Measurements from ENCODE around the gene CDKN2B. TPM values are rescaled to one million over a fixed set of nuclear protein-coding genes. Genes with fewer than 3 reads are reported as not detected.

CDKN2B gene
- total and polyA plus RNA-seq, 2 experiments from 2014 or later = 0.21 to 1.8 TPM

DNA sequence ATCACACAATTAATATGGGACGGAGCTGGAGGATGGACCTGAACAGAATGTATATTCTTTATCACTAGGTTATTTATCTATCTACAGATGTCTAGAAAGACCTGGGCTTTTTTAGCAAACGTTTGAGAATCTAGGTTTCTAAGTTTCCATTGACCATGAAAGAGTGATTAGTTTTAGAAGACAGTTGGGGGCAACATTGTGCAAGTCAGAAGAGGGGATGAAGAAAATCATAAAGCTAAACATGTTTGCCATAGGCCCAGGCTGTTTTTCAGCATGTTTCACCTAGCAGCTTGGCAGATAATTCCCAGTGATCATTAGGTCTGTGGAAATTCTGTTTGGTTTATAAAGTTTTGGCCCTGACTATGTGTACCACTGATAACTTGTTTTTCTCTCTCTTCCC lies 44.1 kb upstream of the CDKN2B start:
- Histone ChIP-seq H3K9me3 (ENCODE audit: low read depth) (no peaks in the 10 kb centered on the region), H3K36me3 (no peaks in the 10 kb centered on the region), H3K27me3 (no peaks in the 10 kb centered on the region), H3K27ac (no peak overlapping the region), H3K4me1 (ENCODE audit: low read depth) (no peaks in the 10 kb centered on the region), H3K4me3 (no peak overlapping the region)
- TF ChIP-seq, protein P1, sequence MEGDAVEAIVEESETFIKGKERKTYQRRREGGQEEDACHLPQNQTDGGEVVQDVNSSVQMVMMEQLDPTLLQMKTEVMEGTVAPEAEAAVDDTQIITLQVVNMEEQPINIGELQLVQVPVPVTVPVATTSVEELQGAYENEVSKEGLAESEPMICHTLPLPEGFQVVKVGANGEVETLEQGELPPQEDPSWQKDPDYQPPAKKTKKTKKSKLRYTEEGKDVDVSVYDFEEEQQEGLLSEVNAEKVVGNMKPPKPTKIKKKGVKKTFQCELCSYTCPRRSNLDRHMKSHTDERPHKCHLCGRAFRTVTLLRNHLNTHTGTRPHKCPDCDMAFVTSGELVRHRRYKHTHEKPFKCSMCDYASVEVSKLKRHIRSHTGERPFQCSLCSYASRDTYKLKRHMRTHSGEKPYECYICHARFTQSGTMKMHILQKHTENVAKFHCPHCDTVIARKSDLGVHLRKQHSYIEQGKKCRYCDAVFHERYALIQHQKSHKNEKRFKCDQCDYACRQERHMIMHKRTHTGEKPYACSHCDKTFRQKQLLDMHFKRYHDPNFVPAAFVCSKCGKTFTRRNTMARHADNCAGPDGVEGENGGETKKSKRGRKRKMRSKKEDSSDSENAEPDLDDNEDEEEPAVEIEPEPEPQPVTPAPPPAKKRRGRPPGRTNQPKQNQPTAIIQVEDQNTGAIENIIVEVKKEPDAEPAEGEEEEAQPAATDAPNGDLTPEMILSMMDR (IDR thresholded peaks at IDR 0.05; ENCODE audit: low read depth, low read length) = no peak
- DNase-seq (ENCODE audit: low read depth in 1 of 2, low spot score in 1 of 2) = no peak

DNA sequence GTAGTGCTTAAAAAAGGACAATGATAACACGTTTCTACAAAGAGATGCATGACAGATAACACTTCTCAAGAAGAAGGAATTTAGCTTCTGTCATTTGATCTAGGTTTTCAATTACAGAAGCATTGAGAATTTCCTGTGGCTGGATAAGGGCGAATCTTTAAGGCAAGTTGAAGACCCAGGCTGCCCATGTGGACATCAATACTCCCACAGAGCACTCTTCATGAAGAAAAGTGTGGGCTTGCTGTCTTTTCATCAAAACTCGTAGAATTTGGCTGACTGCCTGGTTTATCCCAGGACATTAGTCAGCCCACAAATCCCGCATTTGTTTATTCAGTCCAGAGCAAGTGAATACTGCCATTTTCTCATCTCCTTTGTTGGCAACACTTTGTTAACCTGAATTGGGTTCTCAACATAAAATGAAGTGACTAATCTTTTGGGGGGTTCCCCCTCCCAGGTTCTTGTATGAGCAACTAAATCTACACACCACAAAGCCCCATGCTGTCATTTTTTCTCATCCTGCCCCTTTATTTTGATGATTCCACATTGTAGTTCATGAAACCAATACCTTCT lies 43.4 kb upstream of the CDKN2B start:
- Histone ChIP-seq H3K27ac (no peak overlapping the region), H3K27me3 (no peaks in the 10 kb centered on the region), H3K4me1 (ENCODE audit: low read depth) (no peaks in the 10 kb centered on the region), H3K9me3 (ENCODE audit: low read depth) (no peaks in the 10 kb centered on the region), H3K4me3 (no peak overlapping the region), H3K36me3 (no peaks in the 10 kb centered on the region)
- TF ChIP-seq, protein P1 (IDR thresholded peaks at IDR 0.05; ENCODE audit: low read depth, low read length) = no peak
- DNase-seq (ENCODE audit: low read depth in 1 of 2, low spot score in 1 of 2) = peak in 1 of 2 donors; percentile 91

DNA sequence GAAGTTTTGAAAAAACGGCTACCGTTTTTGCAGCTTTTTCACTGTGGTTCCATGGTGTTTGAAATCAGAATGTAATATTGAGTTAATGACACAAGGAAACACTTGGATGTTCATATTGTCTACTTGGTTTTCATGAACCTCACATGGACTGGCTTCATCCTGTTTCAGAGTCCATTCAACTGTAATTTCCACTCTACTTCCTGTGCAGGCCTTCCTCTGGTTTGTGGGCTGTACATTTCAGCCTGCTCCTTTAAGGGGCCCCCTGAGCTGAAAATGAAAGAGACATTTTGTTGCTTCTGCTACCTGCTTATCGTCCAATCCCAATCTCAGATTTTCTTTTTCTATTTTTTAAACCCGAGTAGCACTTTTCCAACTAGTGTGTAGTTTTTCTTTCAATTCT lies 41.8 kb upstream of the CDKN2B start:
- DNase-seq (ENCODE audit: low read depth in 1 of 2, low spot score in 1 of 2) = no peak
- TF ChIP-seq, protein P1 (IDR thresholded peaks at IDR 0.05; ENCODE audit: low read depth, low read length) = no peak
- no peaks in the 10 kb centered on the region for H3K36me3 ChIP-seq
- H3K9me3 ChIP-seq (ENCODE audit: low read depth) = no peaks in the 10 kb centered on the region
- no peak overlapping the region for H3K4me3 ChIP-seq
- no peak overlapping the region for H3K27ac ChIP-seq
- no peaks in the 10 kb centered on the region for H3K4me1 ChIP-seq (ENCODE audit: low read depth)
- H3K27me3 ChIP-seq = no peaks in the 10 kb centered on the region

DNA sequence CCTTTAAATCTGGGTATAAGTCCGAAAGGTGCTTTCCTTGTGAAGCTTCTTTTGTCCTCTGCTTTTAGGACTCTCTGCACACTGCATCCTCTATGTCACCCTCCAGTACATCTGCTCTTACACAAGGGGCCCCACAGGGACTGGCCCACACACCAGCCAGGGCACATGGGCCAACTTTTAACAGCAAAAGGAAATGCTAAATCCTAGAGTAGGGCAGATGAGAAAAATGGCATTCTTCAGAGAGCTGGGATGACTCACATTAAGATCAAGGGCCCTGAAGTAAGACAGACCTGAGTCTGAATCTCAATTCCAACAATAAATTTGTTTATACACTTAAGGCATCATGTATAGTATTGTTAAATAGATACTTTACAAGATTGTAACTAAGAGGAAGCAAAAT lies 40.3 kb upstream of the CDKN2B start:
- TF ChIP-seq, protein P1 (IDR thresholded peaks at IDR 0.05; ENCODE audit: low read depth, low read length) = no peak
- Histone ChIP-seq H3K27me3 (peaks cover 3% of the 10 kb centered on the region), H3K4me1 (ENCODE audit: low read depth) (no peaks in the 10 kb centered on the region), H3K9me3 (ENCODE audit: low read depth) (no peaks in the 10 kb centered on the region), H3K36me3 (no peaks in the 10 kb centered on the region), H3K27ac (no peak overlapping the region), H3K4me3 (no peak overlapping the region)
- peak in 1 of 2 donors; percentile 47 for DNase-seq (ENCODE audit: low read depth in 1 of 2, low spot score in 1 of 2)

DNA sequence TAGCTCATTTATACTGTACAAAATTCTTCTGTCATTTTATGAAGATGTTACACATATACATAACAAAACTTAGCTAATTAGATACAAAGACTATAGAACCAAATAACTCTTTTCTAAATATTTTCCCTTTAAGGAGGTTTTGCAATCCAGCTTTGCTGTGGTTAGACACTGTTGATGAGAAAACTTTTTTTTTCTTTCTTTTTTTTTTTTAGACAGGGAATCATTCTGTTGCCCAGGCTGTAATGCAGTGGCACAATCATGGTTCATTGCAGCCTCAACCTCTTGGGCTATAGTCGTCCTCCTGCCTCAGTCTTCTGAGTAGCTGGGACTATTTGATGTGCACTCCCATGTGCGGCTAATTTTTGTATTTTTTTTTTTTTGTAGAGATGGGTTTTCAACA lies 38.5 kb upstream of the CDKN2B start:
- no peaks in the 10 kb centered on the region for H3K9me3 ChIP-seq (ENCODE audit: low read depth)
- no peak overlapping the region for H3K27ac ChIP-seq
- H3K36me3 ChIP-seq = no peaks in the 10 kb centered on the region
- no peaks in the 10 kb centered on the region for H3K4me1 ChIP-seq (ENCODE audit: low read depth)
- no peak for DNase-seq (ENCODE audit: low read depth in 1 of 2, low spot score in 1 of 2)
- TF ChIP-seq, protein P1 (IDR thresholded peaks at IDR 0.05; ENCODE audit: low read depth, low read length) = no peak
- peaks cover 3% of the 10 kb centered on the region for H3K27me3 ChIP-seq
- no peak overlapping the region for H3K4me3 ChIP-seq

Data from cardiac muscle cell (in vitro differentiated cells and primary cell).